Neuronal stem cell (in vitro differentiated cells): ENCODE data around the gene GPC5.

Experiments
- DNase-seq: peaks from one replicate; pipeline ENCODE4 v3.0.0-alpha.2; 2013; ENCODE audit warnings: low spot score
- H2AFZ ChIP-seq: one replicate; pipeline ENCODE4 v1.6.1; 2013; ENCODE audit warnings: mild to moderate bottlenecking, low read length, inconsistent platforms
- H2AK5ac ChIP-seq: 2 replicates; pipeline ENCODE4 v1.6.1; 2013; ENCODE audit warnings: low read depth, mild to moderate bottlenecking, inconsistent platforms, low read length, moderate library complexity, mixed read lengths
- H2BK120ac ChIP-seq: 2 replicates; pipeline ENCODE4 v1.6.1; 2013; ENCODE audit warnings: low read depth, mild to moderate bottlenecking, inconsistent platforms, low read length, moderate library complexity, mixed read lengths
- H2BK12ac ChIP-seq: one replicate; pipeline ENCODE4 v1.6.1; 2013; ENCODE audit warnings: low read length, inconsistent platforms
- H2BK15ac ChIP-seq: 2 replicates; pipeline ENCODE4 v1.6.1; 2013; ENCODE audit warnings: mild to moderate bottlenecking, low read length, inconsistent platforms, mixed read lengths
- H2BK5ac ChIP-seq: one replicate; pipeline ENCODE4 v1.6.1; 2013; ENCODE audit warnings: inconsistent platforms, mild to moderate bottlenecking, low read length, moderate library complexity
- H3K14ac ChIP-seq: one replicate; pipeline ENCODE4 v1.6.1; 2013; ENCODE audit warnings: low read length, inconsistent platforms
- H3K18ac ChIP-seq: 2 replicates; pipeline ENCODE4 v1.6.1; 2013; ENCODE audit warnings: low read length, inconsistent platforms
- H3K23ac ChIP-seq: 2 replicates; pipeline ENCODE4 v1.6.1; 2013; ENCODE audit warnings: low read depth, mild to moderate bottlenecking, mixed read lengths, low read length, inconsistent platforms; ENCODE audit not compliant: poor library complexity
- H3K27ac ChIP-seq: replicated peaks from 3 replicates; pipeline ENCODE4 v1.5.1; 2013; ENCODE audit warnings: low read length, inconsistent platforms
- H3K27me3 ChIP-seq, 3 experiments: 2 replicates each; pipeline ENCODE4 v1.6.1; 2013; ENCODE audit warnings: low read length in 3 of 3, mild to moderate bottlenecking in 2 of 3, inconsistent platforms in 1 of 3, low read depth in 1 of 3, mixed read lengths in 1 of 3, moderate library complexity in 1 of 3; ENCODE audit not compliant: control insufficient read depth in 3 of 3, insufficient read depth in 3 of 3
- H3K36me3 ChIP-seq, 2 donors: replicated peaks in 1 of 2; 2 replicates each; pipeline ENCODE4 v1.6.1; 2013; ENCODE audit warnings: low read length in 2 of 2; ENCODE audit not compliant: control insufficient read depth in 2 of 2, insufficient read depth in 2 of 2
- H3K4ac ChIP-seq: 2 replicates; pipeline ENCODE4 v1.6.1; 2013; ENCODE audit warnings: inconsistent platforms, mild to moderate bottlenecking, low read length, moderate library complexity
- H3K4me1 ChIP-seq, 2 donors: 1 replicate in 1 of 2; 2 replicates in 1 of 2; pipeline ENCODE4 v1.6.1; 2013; ENCODE audit warnings: low read length in 2 of 2, low read depth in 1 of 2; ENCODE audit not compliant: control insufficient read depth in 2 of 2, insufficient read depth in 1 of 2
- H3K4me2 ChIP-seq: one replicate; pipeline ENCODE4 v1.6.1; 2013; ENCODE audit warnings: mild to moderate bottlenecking, low read length, inconsistent platforms; ENCODE audit not compliant: insufficient read depth, poor library complexity, severe bottlenecking
- H3K4me3 ChIP-seq, 2 donors: 2 replicates each; pipeline ENCODE4 v1.5.1; 2013; ENCODE audit warnings: low read length in 2 of 2, mild to moderate bottlenecking in 2 of 2, inconsistent platforms in 1 of 2, moderate library complexity in 1 of 2
- H3K79me1 ChIP-seq: one replicate; pipeline ENCODE4 v1.6.1; 2013; ENCODE audit warnings: low read depth, mild to moderate bottlenecking, inconsistent platforms, low read length, moderate library complexity
- H3K9ac ChIP-seq: one replicate; pipeline ENCODE4 v1.6.1; 2013; ENCODE audit warnings: mild to moderate bottlenecking, low read depth, low read length, inconsistent platforms; ENCODE audit not compliant: poor library complexity
- H3K9me3 ChIP-seq, 2 donors: replicated peaks in 1 of 2; 2 replicates each; pipeline versions ENCODE3 to v1.6.1; 2013; ENCODE audit warnings: low read length in 2 of 2, mild to moderate bottlenecking in 2 of 2, inconsistent platforms in 1 of 2, low read depth in 1 of 2, mixed read lengths in 1 of 2, moderate library complexity in 1 of 2; ENCODE audit not compliant: control insufficient read depth in 2 of 2, insufficient read depth in 1 of 2
- H4K8ac ChIP-seq: one replicate; pipeline ENCODE4 v1.6.1; 2013; ENCODE audit warnings: low read depth, mild to moderate bottlenecking, inconsistent platforms, low read length, moderate library complexity
- H4K91ac ChIP-seq: one replicate; pipeline ENCODE4 v1.6.1; 2013; ENCODE audit warnings: low read length, low read depth, mild to moderate bottlenecking, inconsistent platforms; ENCODE audit not compliant: poor library complexity
- whole genome bisulfite sequencing, 2 donors: extraction: QIAGEN DNeasy Blood & Tissue Kit; methylation state at CpG; one replicate each; pipeline ENCODE4 v1.1.7; 2013; ENCODE audit warnings: missing lambda C conversion rate in 2 of 2, mixed read lengths in 1 of 2; ENCODE audit not compliant: insufficient read length in 2 of 2, insufficient replicate concordance in 1 of 2; ENCODE audit errors: extremely low coverage in 2 of 2; 5-methylcytosine and 5-hydroxymethylcytosine counted together

Gene GPC5

GRCh38 chr13:91540158-91540736 is 141.8 kb downstream of the GPC5 start:
- Histone ChIP-seq H4K8ac (no peak overlapping the region), H3K14ac (no peak overlapping the region), H3K4me2 (no peak overlapping the region), H3K27ac (no peak overlapping the region), H2AFZ (no peak overlapping the region), H2BK5ac (no peak overlapping the region), H3K36me3 (no peaks in the 10 kb centered on the region), H3K4me3 (no peak overlapping the region), H2BK15ac (no peak overlapping the region), H2BK12ac (no peak overlapping the region), H3K79me1 (no peaks in the 10 kb centered on the region), H2BK120ac (no peak overlapping the region), H3K4ac (no peak overlapping the region), H3K27me3 (no peaks in the 10 kb centered on the region), H3K9ac (no peak overlapping the region), H4K91ac (no peak overlapping the region), H3K4me1 (peaks cover 0 to 5% of the 10 kb centered on the region in 2 donors), H3K9me3 (no peaks in the 10 kb centered on the region), H3K18ac (no peak overlapping the region), H2AK5ac (no peak overlapping the region), H3K23ac (no peak overlapping the region)
- WGBS, 2 donors, result no CpG with 5 or more reads among the region's 1 CpG
- DNase-seq, result no peak

GRCh38 chr13:91544723-91545122 is 146.3 kb downstream of the GPC5 start:
- no peak overlapping the region for H4K91ac ChIP-seq
- no CpG with 5 or more reads among the region's 3 CpGs for WGBS, 2 donors
- H2BK5ac ChIP-seq, result no peak overlapping the region
- no peaks in the 10 kb centered on the region for H3K9me3 ChIP-seq
- no peaks in the 10 kb centered on the region for H3K79me1 ChIP-seq
- H3K27me3 ChIP-seq, result no peaks in the 10 kb centered on the region
- H3K4ac ChIP-seq, result no peak overlapping the region
- no peak overlapping the region for H3K23ac ChIP-seq
- H3K27ac ChIP-seq, result no peak overlapping the region
- H2BK15ac ChIP-seq, result no peak overlapping the region
- no peak overlapping the region for H2BK120ac ChIP-seq
- H3K4me2 ChIP-seq, result no peak overlapping the region
- peaks cover 0 to 5% of the 10 kb centered on the region in 2 donors for H3K4me1 ChIP-seq
- H2AK5ac ChIP-seq, result no peak overlapping the region
- no peak overlapping the region for H3K9ac ChIP-seq
- DNase-seq, result peak; percentile 2
- no peak overlapping the region for H2BK12ac ChIP-seq
- no peak overlapping the region for H3K18ac ChIP-seq
- H3K4me3 ChIP-seq, result no peak overlapping the region
- no peaks in the 10 kb centered on the region for H3K36me3 ChIP-seq
- H4K8ac ChIP-seq, result no peak overlapping the region
- peak overlapping the region; percentile 80 for H2AFZ ChIP-seq
- no peak overlapping the region for H3K14ac ChIP-seq

- no peak for DNase-seq
- H3K4me3 ChIP-seq, result no peak overlapping the region
- peaks cover 0 to 5% of the 10 kb centered on the region in 2 donors for H3K4me1 ChIP-seq
- H3K27me3 ChIP-seq, result no peaks in the 10 kb centered on the region
- H2BK15ac ChIP-seq, result no peak overlapping the region
- no peak overlapping the region for H3K23ac ChIP-seq
- H3K27ac ChIP-seq, result no peak overlapping the region
- no peak overlapping the region for H3K9ac ChIP-seq
- no peak overlapping the region for H3K4ac ChIP-seq
- no peak overlapping the region for H3K14ac ChIP-seq
- H2AFZ ChIP-seq, result no peak overlapping the region
- H2AK5ac ChIP-seq, result no peak overlapping the region
- H2BK120ac ChIP-seq, result no peak overlapping the region
- H3K4me2 ChIP-seq, result no peak overlapping the region
- no peak overlapping the region for H3K18ac ChIP-seq
- no peak overlapping the region for H2BK5ac ChIP-seq
- WGBS, 2 donors, result no CpG with 5 or more reads among the region's 2 CpGs
- H3K79me1 ChIP-seq, result no peaks in the 10 kb centered on the region
- no peaks in the 10 kb centered on the region for H3K36me3 ChIP-seq
- no peak overlapping the region for H2BK12ac ChIP-seq
- H4K91ac ChIP-seq, result no peak overlapping the region
- no peaks in the 10 kb centered on the region for H3K9me3 ChIP-seq
- no peak overlapping the region for H4K8ac ChIP-seq
These were observed 148.5 kb downstream of the GPC5 start for GRCh38 chr13:91546900-91547299.

- no peak for DNase-seq
- Histone ChIP-seq H3K9me3 (peaks cover 0 to 2% of the 10 kb centered on the region in 2 donors), H3K9ac (no peak overlapping the region), H3K36me3 (no peaks in the 10 kb centered on the region), H4K91ac (no peak overlapping the region), H3K4ac (no peak overlapping the region), H2BK12ac (no peak overlapping the region), H2BK5ac (no peak overlapping the region), H4K8ac (no peak overlapping the region), H2BK15ac (no peak overlapping the region), H3K4me2 (no peak overlapping the region), H3K27ac (no peak overlapping the region), H3K4me1 (no peaks in the 10 kb centered on the region), H2AFZ (no peak overlapping the region), H3K18ac (no peak overlapping the region), H2BK120ac (no peak overlapping the region), H3K14ac (no peak overlapping the region), H3K4me3 (no peak overlapping the region), H3K79me1 (no peaks in the 10 kb centered on the region), H3K23ac (no peak overlapping the region), H3K27me3 (no peaks in the 10 kb centered on the region), H2AK5ac (no peak overlapping the region)
- no CpG with 5 or more reads among the region's 2 CpGs for WGBS, 2 donors
These were observed 155.2 kb downstream of the GPC5 start for GRCh38 chr13:91553584-91553983.
